ENCODE data around the gene RNF212.
A peak's percentile ranks its signal among the peaks of the same experiment; 100 is the strongest.

The RNF212 gene

GRCh38 chr4:1072830-1073446 lies 40.4 kb downstream of the RNF212 start:
- peak; percentile 89 for TF ChIP-seq CTCF (IDR thresholded peaks at IDR 0.05; ENCODE audit: insufficient read depth, low read depth, low read length, missing control alignments)
- DNase-seq (ENCODE audit: low read depth): peak; percentile 62

GRCh38 chr4:1069394-1069793 lies 44.0 kb downstream of the RNF212 start:
- TF ChIP-seq CTCF (IDR thresholded peaks at IDR 0.05; ENCODE audit: insufficient read depth, low read depth, low read length, missing control alignments): no peak
- no peak for DNase-seq (ENCODE audit: low read depth)
- no peak overlapping the region for H3K4me3 ChIP-seq (ENCODE audit: low read length)

More at GRCh38 chr4:1072830-1073446, 40.4 kb downstream of the RNF212 start:
- no peak overlapping the region for H3K4me3 ChIP-seq (ENCODE audit: low read length)

- no peak for TF ChIP-seq CTCF (IDR thresholded peaks at IDR 0.05; ENCODE audit: insufficient read depth, low read depth, low read length, missing control alignments)
- no peak overlapping the region for H3K4me3 ChIP-seq (ENCODE audit: low read length)
- no peak for DNase-seq (ENCODE audit: low read depth)
Observed at GRCh38 chr4:1065732-1066131, 47.6 kb downstream of the RNF212 start.

GRCh38 chr4:1062419-1062818 lies 50.9 kb downstream of the RNF212 start:
- H3K4me3 ChIP-seq (ENCODE audit: low read length): no peak overlapping the region
- DNase-seq (ENCODE audit: low read depth): no peak
- TF ChIP-seq CTCF (IDR thresholded peaks at IDR 0.05; ENCODE audit: insufficient read depth, low read depth, low read length, missing control alignments): no peak

- no peak for DNase-seq (ENCODE audit: low read depth)
- no peak for TF ChIP-seq CTCF (IDR thresholded peaks at IDR 0.05; ENCODE audit: insufficient read depth, low read depth, low read length, missing control alignments)
Observed at GRCh38 chr4:1061760-1062159, 51.6 kb downstream of the RNF212 start.

GRCh38 chr4:1061056-1061700 lies 52.2 kb downstream of the RNF212 start:
- no peak for DNase-seq (ENCODE audit: low read depth)
- H3K4me3 ChIP-seq (ENCODE audit: low read length): no peak overlapping the region
- no peak for TF ChIP-seq CTCF (IDR thresholded peaks at IDR 0.05; ENCODE audit: insufficient read depth, low read depth, low read length, missing control alignments)

More at GRCh38 chr4:1061760-1062159, 51.6 kb downstream of the RNF212 start:
- H3K4me3 ChIP-seq (ENCODE audit: low read length): no peak overlapping the region

- no peak overlapping the region for H3K4me3 ChIP-seq (ENCODE audit: low read length)
- no peak for TF ChIP-seq CTCF (IDR thresholded peaks at IDR 0.05; ENCODE audit: insufficient read depth, low read depth, low read length, missing control alignments)
- DNase-seq (ENCODE audit: low read depth): no peak
Observed at GRCh38 chr4:1060621-1061020, 52.7 kb downstream of the RNF212 start.
